A673 (cell line): ENCODE data around the gene MEN1. TPM values are rescaled to one million over a fixed set of nuclear protein-coding genes. Genes with fewer than 3 reads are reported as not detected.

Source experiments
- BruUV-seq: library from RNA; stranded (reverse); fragments of 400-500 nt; replicated peaks from 2 replicates; lab custom pipeline; 2021; lab: Mats Ljungman, UMichigan
- CTCF ChIA-PET: fragments of 300-600 bp; sonication (Branson Sonifier 250); formaldehyde crosslinking; loops from one replicate; lab custom pipeline; 2022; ENCODE audit warnings: antibody characterized with exemption; lab: Charles Lee
- POLR2A ChIA-PET: fragments of 300-600 bp; sonication (Branson Sonifier 250); formaldehyde crosslinking; loops from one replicate; lab custom pipeline; 2022; ENCODE audit warnings: antibody characterized with exemption; ENCODE audit not compliant: low non-redundant PET; lab: Charles Lee
- DNase-seq: peaks from one replicate; pipeline ENCODE4 v3.0.0-alpha.2; 2015; ENCODE audit warnings: low spot score
- H3K27ac ChIP-seq: fragments of 200-600 bp; sonication (generic); 2 replicates; pipeline ENCODE4 v1.5.1; 2016; ENCODE audit warnings: mixed run types, low read depth, mild to moderate bottlenecking, mixed read lengths, antibody characterized with exemption, low read length; ENCODE audit not compliant: poor library complexity, severe bottlenecking
- H3K27me3 ChIP-seq: fragments of 200-600 bp; sonication (generic); replicated peaks from 2 replicates; pipeline ENCODE4 v1.6.1; 2017; ENCODE audit warnings: mixed run types, low read depth, mild to moderate bottlenecking, mixed read lengths, antibody characterized with exemption, low read length; ENCODE audit not compliant: insufficient read depth, poor library complexity
- H3K36me3 ChIP-seq: fragments of 200-600 bp; sonication (generic); 2 replicates; pipeline ENCODE4 v1.6.1; 2016; ENCODE audit warnings: mixed run types, mild to moderate bottlenecking, mixed read lengths, antibody characterized with exemption, low read length; ENCODE audit not compliant: insufficient read depth, poor library complexity, severe bottlenecking
- H3K4me1 ChIP-seq: fragments of 200-600 bp; sonication (generic); 2 replicates; pipeline ENCODE4 v1.6.1; 2017; ENCODE audit warnings: mixed run types, mild to moderate bottlenecking, mixed read lengths, antibody characterized with exemption, low read length; ENCODE audit not compliant: insufficient read depth, poor library complexity, severe bottlenecking
- H3K4me3 ChIP-seq: fragments of 200-600 bp; sonication (generic); 2 replicates; pipeline ENCODE4 v1.5.1; 2016; ENCODE audit warnings: low read depth, mixed run types, mild to moderate bottlenecking, mixed read lengths, low read length; ENCODE audit not compliant: poor library complexity, severe bottlenecking
- H3K9me3 ChIP-seq: fragments of 200-600 bp; sonication (generic); 2 replicates; pipeline ENCODE4 v1.6.1; 2016; ENCODE audit warnings: mixed run types, low read depth, mild to moderate bottlenecking, mixed read lengths, antibody characterized with exemption, low read length; ENCODE audit not compliant: poor library complexity, severe bottlenecking
- EZH2 ChIP-seq: fragments of 200-600 bp; sonication (generic); IDR thresholded peaks from 2 replicates; pipeline ENCODE4 v1.6.1; 2017; ENCODE audit warnings: borderline replicate concordance, low read depth, mild to moderate bottlenecking, mixed read lengths, antibody characterized with exemption, low read length; ENCODE audit not compliant: poor library complexity, severe bottlenecking
- intact Hi-C: fragments of 100-400 bp; cut with micrococcal nuclease; formaldehyde crosslinking; loops from one replicate; pipeline ENCODE4 v1.10.0; 2022; ENCODE audit not compliant: unreplicated experiment
- total RNA-seq: library from RNA; stranded (reverse); gene quantifications from 2 replicates; pipeline ENCODE4 v1.2.3, GENCODE V29; 2021
- TF ChIP-seq, protein P1 (sequence below): fragments of 300-800, 200-600 bp; sonication (generic); conservative IDR thresholded peaks from 2 replicates; pipeline ENCODE4 v1.5.1; 2017; ENCODE audit warnings: low read depth, mild to moderate bottlenecking, antibody characterized with exemption, low read length, moderate library complexity, mixed read lengths

MEN1 gene
- total RNA-seq, 1 experiment from 2014 or later, result 45.7 TPM

DNA sequence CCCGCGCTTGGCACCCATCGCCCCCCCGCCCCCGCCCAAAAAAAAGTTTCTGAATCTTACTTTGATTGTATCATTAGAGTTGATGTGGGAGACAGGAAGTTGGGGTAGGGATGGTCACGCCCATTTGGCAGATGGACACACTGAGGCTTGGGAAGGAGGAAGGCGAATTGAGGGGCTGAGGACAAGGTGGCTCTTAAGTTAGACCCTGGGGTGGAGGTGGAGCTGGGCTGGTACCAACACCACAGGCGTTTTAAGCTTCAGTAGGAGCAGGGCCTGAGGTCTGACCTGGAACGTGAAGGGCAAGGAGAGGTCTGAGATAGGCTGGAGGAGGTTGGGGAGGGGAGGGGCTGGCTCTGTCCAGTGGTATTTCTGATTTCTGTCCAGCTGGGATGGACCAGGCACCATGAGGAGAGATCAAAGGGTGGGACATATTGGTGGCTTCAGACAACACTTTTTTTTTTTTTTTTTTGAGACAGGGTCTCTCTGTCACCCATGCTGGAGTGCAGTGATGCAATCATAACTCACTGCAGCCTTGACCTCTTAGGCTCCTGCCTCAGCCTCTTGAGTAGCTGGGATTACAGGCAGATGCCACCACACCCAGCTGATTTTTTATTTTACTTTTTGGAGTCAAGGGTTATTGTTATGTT, 34.9 kb upstream of the MEN1 start:
- H3K27me3 ChIP-seq, result no peaks in the 10 kb centered on the region
- POLR2A ChIA-PET, result no interaction called here
- peaks cover 13% of the 10 kb centered on the region for H3K4me1 ChIP-seq
- CTCF ChIA-PET, result interaction anchor here (0.6 kb wide), 1 partner anchor 664 kb away, joined by 3 read pairs; no protein-coding TSS in a partner anchor
- TF ChIP-seq EZH2, result no peak
- peak overlapping the region; percentile 76 for H3K27ac ChIP-seq
- peak overlapping the region; percentile 67 for H3K4me3 ChIP-seq
- H3K9me3 ChIP-seq, result no peaks in the 10 kb centered on the region
- H3K36me3 ChIP-seq, result no peaks in the 10 kb centered on the region
- BruUV-seq, result no TSS peak
- intact Hi-C loops, result loop anchor here (2.0 to 10.0 kb wide), 5 partner anchors 66 to 487 kb away; partner anchors contain the start of genes CDC42EP2, DPF2, SF1 and ZNHIT2
- no peak for DNase-seq

DNA sequence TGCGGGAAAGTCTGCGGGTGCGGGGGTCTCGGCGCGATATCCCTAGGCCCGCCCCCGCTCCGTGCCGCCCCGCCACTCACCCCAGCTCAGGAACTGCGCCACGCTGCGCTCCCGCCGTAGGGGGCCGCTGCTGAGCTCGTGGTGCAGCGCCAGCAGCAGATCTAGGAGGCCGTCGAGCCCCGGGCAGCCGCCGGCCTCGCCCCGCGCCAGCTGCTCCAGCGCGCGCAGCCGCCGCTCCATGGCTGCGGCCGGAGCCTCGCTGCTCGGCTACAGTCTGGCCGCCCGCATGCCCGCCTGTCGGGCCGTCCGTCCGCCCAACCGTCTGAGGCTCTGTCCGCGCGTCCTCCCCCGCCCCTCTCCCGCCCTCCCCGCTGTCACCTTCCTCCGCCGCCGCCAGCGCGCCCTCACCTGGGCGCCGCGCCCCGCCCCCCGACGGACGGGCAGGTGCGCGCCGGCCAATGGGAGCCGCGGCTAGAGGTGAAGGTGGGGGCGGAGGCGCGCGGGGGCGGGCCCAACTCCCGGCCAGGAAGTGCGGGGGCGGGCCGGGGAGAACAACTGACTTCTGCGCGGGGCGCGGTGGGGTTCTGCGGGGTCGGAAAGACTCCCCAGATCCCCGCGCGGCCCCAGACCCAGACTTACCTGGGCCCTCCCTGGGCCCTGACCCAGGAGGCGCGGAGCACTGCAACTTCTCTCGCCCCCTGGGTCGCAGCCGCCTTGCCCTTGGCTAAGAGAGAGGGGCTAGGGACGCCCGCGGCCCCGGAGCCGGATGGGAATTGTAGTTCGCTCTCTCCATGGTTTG, 34.2 kb upstream of the MEN1 start, which contains the start of gene CDC42BPG:
CDC42BPG (minus strand) TSS at position 324 of the 799 bp plus-strand sequence; CDS start at position 240, 84 bp downstream.
- CTCF ChIA-PET, result interaction anchor here (0.5 to 1.1 kb wide), 4 partner anchors 9 to 277 kb away, joined by 3 read pairs; partner anchors contain the start of genes FAU and MRPL49
- H3K27me3 ChIP-seq, result no peaks in the 10 kb centered on the region
- no TSS peak for BruUV-seq
- H3K9me3 ChIP-seq, result no peaks in the 10 kb centered on the region
- H3K4me1 ChIP-seq, result peaks cover 13% of the 10 kb centered on the region
- intact Hi-C loops, result loop anchor here (2.0 to 10.0 kb wide), 5 partner anchors 66 to 488 kb away; partner anchors contain the start of genes CDC42EP2, DPF2, SF1 and ZNHIT2
- peak within 1 kb of the TSS; percentile 76 for H3K27ac ChIP-seq
- peak within 1 kb of the TSS; percentile 67 for H3K4me3 ChIP-seq
- no peaks in the 10 kb centered on the region for H3K36me3 ChIP-seq
- TF ChIP-seq, protein P1, sequence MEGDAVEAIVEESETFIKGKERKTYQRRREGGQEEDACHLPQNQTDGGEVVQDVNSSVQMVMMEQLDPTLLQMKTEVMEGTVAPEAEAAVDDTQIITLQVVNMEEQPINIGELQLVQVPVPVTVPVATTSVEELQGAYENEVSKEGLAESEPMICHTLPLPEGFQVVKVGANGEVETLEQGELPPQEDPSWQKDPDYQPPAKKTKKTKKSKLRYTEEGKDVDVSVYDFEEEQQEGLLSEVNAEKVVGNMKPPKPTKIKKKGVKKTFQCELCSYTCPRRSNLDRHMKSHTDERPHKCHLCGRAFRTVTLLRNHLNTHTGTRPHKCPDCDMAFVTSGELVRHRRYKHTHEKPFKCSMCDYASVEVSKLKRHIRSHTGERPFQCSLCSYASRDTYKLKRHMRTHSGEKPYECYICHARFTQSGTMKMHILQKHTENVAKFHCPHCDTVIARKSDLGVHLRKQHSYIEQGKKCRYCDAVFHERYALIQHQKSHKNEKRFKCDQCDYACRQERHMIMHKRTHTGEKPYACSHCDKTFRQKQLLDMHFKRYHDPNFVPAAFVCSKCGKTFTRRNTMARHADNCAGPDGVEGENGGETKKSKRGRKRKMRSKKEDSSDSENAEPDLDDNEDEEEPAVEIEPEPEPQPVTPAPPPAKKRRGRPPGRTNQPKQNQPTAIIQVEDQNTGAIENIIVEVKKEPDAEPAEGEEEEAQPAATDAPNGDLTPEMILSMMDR, result peak; percentile 67
- no peak for TF ChIP-seq EZH2
- DNase-seq, result peak; percentile 82
- POLR2A ChIA-PET, result no interaction called here

DNA sequence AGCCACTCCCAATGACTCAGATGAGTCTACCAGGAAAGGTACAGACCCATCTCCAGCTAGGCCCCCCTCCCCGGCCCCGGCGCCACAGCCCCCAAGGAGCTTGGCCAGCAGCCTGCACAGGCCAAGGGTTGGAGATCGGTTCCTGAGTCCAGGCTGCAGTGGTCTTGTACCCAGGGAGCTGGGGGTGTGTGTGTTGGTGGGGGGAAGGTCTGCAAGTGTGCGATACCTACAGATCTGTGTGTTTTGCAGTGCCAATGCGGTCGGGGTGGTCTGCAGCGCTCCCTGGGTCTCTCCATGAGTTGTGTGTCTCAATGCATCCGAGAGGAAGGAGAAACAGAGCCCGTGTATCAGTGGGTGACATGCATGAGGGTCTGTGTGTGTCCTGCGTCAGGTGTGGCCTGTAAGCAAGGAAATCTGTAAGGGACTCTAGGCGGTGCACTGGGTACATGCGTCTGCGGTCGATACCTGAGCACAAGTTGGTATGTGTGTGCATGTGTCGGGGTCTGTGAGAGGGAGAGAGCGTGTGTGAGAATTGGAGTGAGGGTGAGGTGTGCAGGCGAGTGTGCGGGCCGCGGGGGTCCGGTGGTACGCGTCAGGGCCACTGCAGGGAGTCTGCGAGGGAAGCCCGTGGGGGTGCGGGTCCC, 33.5 kb upstream of the MEN1 start:
- H3K4me3 ChIP-seq, result peak overlapping the region; percentile 67
- no peak for DNase-seq
- TF ChIP-seq, protein P1, result no peak
- TF ChIP-seq EZH2, result no peak
- no TSS peak for BruUV-seq
- no peaks in the 10 kb centered on the region for H3K9me3 ChIP-seq
- no peaks in the 10 kb centered on the region for H3K27me3 ChIP-seq
- no peaks in the 10 kb centered on the region for H3K36me3 ChIP-seq
- POLR2A ChIA-PET, result no interaction called here
- H3K27ac ChIP-seq, result peak overlapping the region; percentile 76
- intact Hi-C loops, result loop anchor here (2.0 to 10.0 kb wide), 3 partner anchors 65 to 471 kb away; partner anchors contain the start of genes CDC42EP2 and SF1
- CTCF ChIA-PET, result interaction anchor here (0.5 to 1.1 kb wide), 3 partner anchors 8 to 83 kb away, joined by 3 read pairs; no protein-coding TSS in a partner anchor
- peaks cover 13% of the 10 kb centered on the region for H3K4me1 ChIP-seq
